Body of pancreas (tissue), 4 donors: Measurements from ENCODE around the gene HS3ST5.

ENCODE experiments used
- POLR2A ChIP-seq, 3 donors: fragments of 450-650 bp; IDR thresholded peaks; one replicate each; pipeline ENCODE4 v1.6.1; 2016; ENCODE audit warnings: antibody characterized with exemption in 3 of 3, mild to moderate bottlenecking in 2 of 3
- TF ChIP-seq, protein P1 (sequence below), 7 experiments: fragments of 450-650 bp in 4 of 7; fragments of 200-600 bp in 3 of 7; sonication (generic) in 3 of 7; IDR thresholded peaks; one replicate each; pipeline ENCODE4 v1.5.1; 2016 to 2019; ENCODE audit warnings: antibody characterized with exemption in 7 of 7

DNA sequence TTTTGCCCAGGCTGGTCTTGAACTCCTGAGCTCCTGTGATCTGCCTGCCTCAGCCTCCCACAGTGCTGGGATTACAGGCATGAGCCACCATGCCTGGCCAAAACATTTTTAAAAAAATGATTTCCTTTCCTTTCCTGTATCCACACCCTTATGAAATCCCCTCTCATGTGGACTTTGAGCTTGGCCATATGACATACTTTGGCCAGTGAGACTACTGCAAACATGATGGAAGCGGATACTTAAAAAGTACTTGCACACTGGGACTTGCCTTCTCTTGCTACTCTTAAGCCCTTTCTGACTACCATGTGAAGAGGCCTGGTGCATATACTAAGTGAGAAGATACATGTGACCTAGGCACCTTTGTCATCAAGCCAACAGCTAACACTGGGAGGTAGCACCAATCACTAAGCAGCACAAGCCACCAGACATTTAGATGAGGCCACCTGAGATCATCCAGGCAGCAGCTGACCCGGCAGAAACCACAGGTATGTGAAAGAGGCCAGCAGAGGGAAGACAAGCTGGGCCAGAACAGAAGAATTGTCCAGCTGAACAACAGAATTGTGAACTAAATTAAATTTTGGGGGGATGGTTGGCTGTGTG, 293.4 kb downstream of the HS3ST5 start:
- TF ChIP-seq, protein P1, sequence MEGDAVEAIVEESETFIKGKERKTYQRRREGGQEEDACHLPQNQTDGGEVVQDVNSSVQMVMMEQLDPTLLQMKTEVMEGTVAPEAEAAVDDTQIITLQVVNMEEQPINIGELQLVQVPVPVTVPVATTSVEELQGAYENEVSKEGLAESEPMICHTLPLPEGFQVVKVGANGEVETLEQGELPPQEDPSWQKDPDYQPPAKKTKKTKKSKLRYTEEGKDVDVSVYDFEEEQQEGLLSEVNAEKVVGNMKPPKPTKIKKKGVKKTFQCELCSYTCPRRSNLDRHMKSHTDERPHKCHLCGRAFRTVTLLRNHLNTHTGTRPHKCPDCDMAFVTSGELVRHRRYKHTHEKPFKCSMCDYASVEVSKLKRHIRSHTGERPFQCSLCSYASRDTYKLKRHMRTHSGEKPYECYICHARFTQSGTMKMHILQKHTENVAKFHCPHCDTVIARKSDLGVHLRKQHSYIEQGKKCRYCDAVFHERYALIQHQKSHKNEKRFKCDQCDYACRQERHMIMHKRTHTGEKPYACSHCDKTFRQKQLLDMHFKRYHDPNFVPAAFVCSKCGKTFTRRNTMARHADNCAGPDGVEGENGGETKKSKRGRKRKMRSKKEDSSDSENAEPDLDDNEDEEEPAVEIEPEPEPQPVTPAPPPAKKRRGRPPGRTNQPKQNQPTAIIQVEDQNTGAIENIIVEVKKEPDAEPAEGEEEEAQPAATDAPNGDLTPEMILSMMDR (IDR thresholded peaks at IDR 0.05), result no peak
- no peak for TF ChIP-seq POLR2A (IDR thresholded peaks at IDR 0.05)
